Brain pericyte (primary cell): ENCODE results near the gene FUCA2.
A peak's percentile ranks its signal among the peaks of the same experiment; 100 is the strongest.

Experiments
- DNase-seq: peaks from one replicate; pipeline ENCODE4 v3.0.0-alpha.2; 2012; ENCODE audit warnings: low read depth, low spot score

Gene FUCA2

GRCh38 chr6:143510991-143511891 lies at the start of gene FUCA2:
Gene FUCA2 (minus strand): TSS chr6:143511720. CDS start chr6:143511634, 86 bp downstream.
- peak; percentile 53 for DNase-seq

GRCh38 chr6:143561105-143561704 lies 49.7 kb upstream of the FUCA2 start:
- no peak for DNase-seq

- no peak for DNase-seq
Measured at GRCh38 chr6:143559051-143559660, 47.6 kb upstream of the FUCA2 start.

GRCh38 chr6:143556529-143556928 lies 45.0 kb upstream of the FUCA2 start:
- DNase-seq = peak; percentile 78

GRCh38 chr6:143555582-143555981 lies 44.1 kb upstream of the FUCA2 start:
- no peak for DNase-seq

GRCh38 chr6:143555071-143555492 lies 43.6 kb upstream of the FUCA2 start:
- DNase-seq = no peak

GRCh38 chr6:143553337-143553736 lies 41.8 kb upstream of the FUCA2 start:
- no peak for DNase-seq

- DNase-seq = no peak
Measured at GRCh38 chr6:143549949-143550268, 38.4 kb upstream of the FUCA2 start.

- DNase-seq = no peak
Measured at GRCh38 chr6:143549221-143549948, 37.9 kb upstream of the FUCA2 start.

- no peak for DNase-seq
Measured at GRCh38 chr6:143546599-143546998, 35.1 kb upstream of the FUCA2 start.

GRCh38 chr6:143545976-143546547 lies 34.5 kb upstream of the FUCA2 start:
- no peak for DNase-seq

GRCh38 chr6:143545165-143545564 lies 33.6 kb upstream of the FUCA2 start:
- DNase-seq = no peak

- no peak for DNase-seq
Measured at GRCh38 chr6:143544011-143544696, 32.6 kb upstream of the FUCA2 start.

GRCh38 chr6:143543435-143543834 lies 31.9 kb upstream of the FUCA2 start:
- no peak for DNase-seq

GRCh38 chr6:143542888-143543287 lies 31.4 kb upstream of the FUCA2 start:
- no peak for DNase-seq

GRCh38 chr6:143540192-143540591 lies 28.7 kb upstream of the FUCA2 start:
- DNase-seq = no peak

GRCh38 chr6:143539734-143540133 lies 28.2 kb upstream of the FUCA2 start:
- no peak for DNase-seq

GRCh38 chr6:143539106-143539505 lies 27.6 kb upstream of the FUCA2 start:
- no peak for DNase-seq

GRCh38 chr6:143538374-143538773 lies 26.9 kb upstream of the FUCA2 start:
- no peak for DNase-seq

- no peak for DNase-seq
Measured at GRCh38 chr6:143536866-143537691, 25.6 kb upstream of the FUCA2 start.
